ENCODE measurements around the gene SIDT2.

GRCh38 chr11:117221775-117222517, 43.4 kb downstream of the SIDT2 start:
- TF ChIP-seq REST (IDR thresholded peaks at IDR 0.05; ENCODE audit: insufficient read depth in 1 of 2, low read depth in 2 of 2, low read length in 1 of 2): no peak
- TF ChIP-seq CTCF (IDR thresholded peaks at IDR 0.05): no peak
- TF ChIP-seq POLR2AphosphoS5 (IDR thresholded peaks at IDR 0.05; ENCODE audit: low read depth, low read length): no peak
- no peak for TF ChIP-seq SIN3A (IDR thresholded peaks at IDR 0.05; ENCODE audit: borderline replicate concordance, insufficient read depth, low read depth, low read length)

Data from Panc1 (cell line).